Brain microvascular endothelial cell (primary cell): Measurements from ENCODE around the gene NPDC1.

ENCODE experiments used
- DNase-seq: peaks from one replicate; pipeline ENCODE4 v3.0.0-alpha.2; 2020
- H3K27ac ChIP-seq: fragments of 250-450 bp; sonication (Bioruptor Pico); 2 replicates; pipeline ENCODE4 v1.5.1; 2020; ENCODE audit warnings: mild to moderate bottlenecking, moderate library complexity
- H3K27me3 ChIP-seq: fragments of 250-450 bp; sonication (Bioruptor Pico); replicated peaks from 2 replicates; pipeline ENCODE4 v1.5.1; 2020; ENCODE audit warnings: mild to moderate bottlenecking
- H3K36me3 ChIP-seq: fragments of 250-450 bp; sonication (Bioruptor Pico); replicated peaks from 2 replicates; pipeline ENCODE4 v1.5.1; 2020; ENCODE audit warnings: mild to moderate bottlenecking
- H3K4me3 ChIP-seq: 2 replicates; pipeline ENCODE4 v1.5.1; 2011; ENCODE audit warnings: low read depth, mild to moderate bottlenecking, control low read depth, low read length, moderate library complexity
- CTCF ChIP-seq: IDR thresholded peaks from 2 replicates; pipeline ENCODE4 v1.5.1; 2011; ENCODE audit warnings: low read depth, mild to moderate bottlenecking, moderate library complexity, low read length, control low read depth, inconsistent platforms; ENCODE audit errors: missing control alignments
- in situ Hi-C: cut with HindIII; loops from 2 replicates; pipeline ENCODE4 v1.10.0; 2017; ENCODE audit warnings: low sequenced_read_pairs, low pct_ligation_motif_present

The NPDC1 gene

GRCh38 chr9:137023157-137023556 is 22.8 kb downstream of the NPDC1 start:
- no peak for TF ChIP-seq CTCF

GRCh38 chr9:137022662-137023008 is 23.3 kb downstream of the NPDC1 start:
- H3K27me3 ChIP-seq: no peaks in the 10 kb centered on the region
- TF ChIP-seq CTCF: no peak
- peaks cover 2% of the 10 kb centered on the region for H3K36me3 ChIP-seq
- no peak overlapping the region for H3K4me3 ChIP-seq
- DNase-seq: no peak
- H3K27ac ChIP-seq: no peak overlapping the region
- in situ Hi-C loops: no loop called here

More at GRCh38 chr9:137023157-137023556, 22.8 kb downstream of the NPDC1 start:
- in situ Hi-C loops: no loop called here
- no peak for DNase-seq
- peaks cover 2% of the 10 kb centered on the region for H3K36me3 ChIP-seq
- no peak overlapping the region for H3K27ac ChIP-seq
- H3K27me3 ChIP-seq: no peaks in the 10 kb centered on the region
- no peak overlapping the region for H3K4me3 ChIP-seq

GRCh38 chr9:137021979-137022661 is 23.9 kb downstream of the NPDC1 start:
- DNase-seq: peak; percentile 47
- Histone ChIP-seq H3K4me3 (no peak overlapping the region), H3K27me3 (no peaks in the 10 kb centered on the region), H3K27ac (no peak overlapping the region), H3K36me3 (peaks cover 7% of the 10 kb centered on the region)
- TF ChIP-seq CTCF: no peak
- in situ Hi-C loops: no loop called here

DNA sequence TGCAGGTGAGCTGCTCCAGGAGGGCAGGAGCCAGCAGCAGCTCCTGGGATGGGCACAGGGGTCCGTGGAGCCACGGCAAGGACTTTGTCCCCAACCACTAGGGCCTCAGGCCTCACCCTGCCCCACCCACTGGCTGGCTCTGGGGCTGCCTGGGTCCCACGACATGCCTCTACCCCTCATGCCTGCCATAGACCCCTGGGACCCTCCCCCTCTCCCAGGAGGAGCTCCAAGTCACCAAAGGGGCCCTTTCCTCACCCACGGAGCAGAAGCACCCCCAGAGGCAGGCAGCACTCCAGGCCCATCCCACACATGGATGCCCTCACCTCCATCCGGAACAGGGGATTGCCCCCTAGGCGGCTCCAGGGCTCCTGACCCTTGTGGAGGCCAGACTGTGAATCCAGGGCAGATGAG is 24.4 kb downstream of the NPDC1 start:
- TF ChIP-seq CTCF: no peak
- in situ Hi-C loops: no loop called here
- DNase-seq: no peak
- no peak overlapping the region for H3K4me3 ChIP-seq
- H3K36me3 ChIP-seq: peaks cover 10% of the 10 kb centered on the region
- H3K27me3 ChIP-seq: no peaks in the 10 kb centered on the region
- no peak overlapping the region for H3K27ac ChIP-seq

DNA sequence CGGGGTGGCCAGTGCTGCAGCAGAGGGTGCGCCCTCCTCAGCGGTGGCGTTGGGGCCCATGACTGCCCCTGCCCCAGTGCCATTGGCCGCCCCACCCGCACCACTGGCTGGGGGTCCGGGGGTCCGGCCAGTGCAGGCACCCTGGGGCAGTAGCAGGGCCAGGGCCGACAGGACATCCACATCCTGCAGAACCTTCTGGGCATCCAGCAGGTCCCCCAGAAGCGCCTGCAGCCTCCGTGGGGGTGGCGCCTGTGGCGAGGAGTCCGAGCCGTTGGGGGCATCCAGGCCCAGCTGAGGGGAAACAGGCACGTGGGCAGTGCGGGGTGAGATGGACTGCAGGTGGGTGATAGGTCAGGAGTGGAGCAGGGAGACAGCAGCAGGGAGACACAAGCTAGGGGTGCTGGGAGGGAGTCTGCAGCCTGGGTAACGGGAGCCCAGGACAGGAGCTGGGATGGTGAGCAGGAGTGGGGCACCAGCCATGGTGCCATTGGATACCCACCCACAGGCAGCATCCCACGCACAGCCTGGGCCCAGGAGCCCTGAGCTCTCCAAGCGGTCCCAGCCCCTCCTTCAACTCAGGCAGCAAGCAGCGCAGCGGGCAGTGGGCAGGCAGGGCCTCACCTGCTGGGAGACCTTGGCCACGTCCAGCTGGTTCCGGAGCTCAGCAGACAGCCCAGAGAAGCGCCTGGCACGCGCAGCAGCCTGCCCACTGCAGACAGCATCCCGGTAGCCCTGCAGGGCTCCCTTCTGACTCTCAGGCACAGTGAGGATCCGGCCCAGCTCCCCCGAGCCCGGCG is 25.0 kb downstream of the NPDC1 start:
- no peak for DNase-seq
- TF ChIP-seq CTCF: no peak
- peaks cover 14% of the 10 kb centered on the region for H3K36me3 ChIP-seq
- no peak overlapping the region for H3K27ac ChIP-seq
- H3K27me3 ChIP-seq: no peaks in the 10 kb centered on the region
- no peak overlapping the region for H3K4me3 ChIP-seq
- in situ Hi-C loops: no loop called here
